Activated CD8-positive, alpha-beta memory T cell treated with anti-CD3 and anti-CD28 coated beads for 48 hours (primary cell): ENCODE data around the gene RBFOX1.

ENCODE experiments used
- DNase-seq, 3 experiments: peaks; one replicate each; pipeline ENCODE4 v3.0.0-alpha.2; 2020; ENCODE audit warnings: low read depth in 2 of 3, low spot score in 2 of 3

Gene RBFOX1

DNA sequence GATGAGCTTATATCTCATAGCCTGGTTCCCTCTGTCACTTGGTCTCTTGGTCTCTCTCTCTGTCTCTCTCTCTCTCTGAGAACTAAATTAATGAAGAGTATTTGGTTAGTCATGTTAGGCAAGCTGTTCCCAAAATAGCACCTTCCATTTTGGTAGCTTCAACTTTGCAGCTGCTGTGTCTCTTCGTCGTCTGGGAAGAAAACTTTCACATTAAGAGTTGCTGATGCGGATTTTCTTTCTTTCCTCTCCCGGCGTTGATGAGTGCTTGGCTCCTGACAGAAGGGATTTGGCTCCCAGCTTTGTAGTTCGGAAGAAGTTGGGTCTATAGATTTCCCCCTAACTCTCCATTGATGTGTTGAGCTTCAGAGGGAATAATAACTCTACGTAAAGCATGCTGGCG lies at the start of gene RBFOX1:
RBFOX1 (plus strand) TSS at position 235 of the 400 bp plus-strand sequence.
- DNase-seq: no peak

DNA sequence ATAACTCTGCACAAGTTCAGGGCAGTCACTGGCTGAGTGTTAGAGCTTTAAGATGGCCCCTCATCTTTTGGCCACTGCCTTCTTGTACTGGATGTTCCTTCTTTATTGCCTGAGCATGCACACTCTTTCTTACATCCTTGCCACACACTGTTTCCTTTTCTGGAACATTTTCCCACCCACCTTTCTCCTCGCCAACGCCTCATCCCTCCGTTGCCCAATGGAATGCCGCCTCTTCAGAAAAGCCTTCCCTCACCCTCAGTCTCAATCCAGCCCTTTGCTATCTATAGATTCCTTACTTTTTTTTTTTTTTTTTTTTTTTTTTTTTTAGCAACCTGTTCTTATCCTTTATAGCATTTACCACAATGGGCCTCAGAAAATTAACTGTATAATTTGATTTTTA lies 47.9 kb upstream of the RBFOX1 start:
- no peak for DNase-seq

DNA sequence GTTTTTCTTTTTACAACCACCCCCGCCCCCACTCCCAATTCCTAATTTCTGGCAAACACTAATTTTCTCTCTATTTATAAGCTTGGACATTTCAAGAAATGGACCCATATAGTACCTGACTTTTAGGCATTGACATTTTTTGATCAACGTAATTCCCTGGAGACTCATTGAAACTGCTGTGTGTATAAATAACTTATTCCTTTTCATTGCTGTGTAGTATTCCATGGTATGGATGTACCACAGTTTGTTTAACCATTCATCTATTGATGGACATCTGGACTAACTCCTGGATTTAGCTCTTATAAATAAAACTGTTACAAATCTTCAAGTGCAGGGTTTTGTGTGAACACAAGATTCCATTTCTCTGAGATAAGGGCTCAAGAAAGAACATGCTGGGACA lies 47.1 kb upstream of the RBFOX1 start:
- no peak for DNase-seq

DNA sequence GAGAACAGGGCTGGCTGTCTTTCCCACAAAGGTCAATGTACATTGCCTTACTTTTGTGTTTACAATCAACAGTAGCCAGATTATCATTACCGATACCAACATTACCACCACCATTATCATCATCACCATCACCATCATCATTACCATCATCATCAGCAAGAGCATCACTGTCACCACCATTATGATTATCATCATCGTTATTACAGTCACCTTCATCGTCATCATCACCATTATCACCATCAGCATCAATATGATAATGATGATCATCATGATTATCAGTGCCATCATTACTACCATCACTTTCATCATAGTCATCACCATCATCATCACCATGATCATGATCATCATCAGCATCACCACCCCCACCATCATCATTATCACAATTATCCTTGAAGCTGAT lies 43.3 kb upstream of the RBFOX1 start:
- no peak for DNase-seq

DNA sequence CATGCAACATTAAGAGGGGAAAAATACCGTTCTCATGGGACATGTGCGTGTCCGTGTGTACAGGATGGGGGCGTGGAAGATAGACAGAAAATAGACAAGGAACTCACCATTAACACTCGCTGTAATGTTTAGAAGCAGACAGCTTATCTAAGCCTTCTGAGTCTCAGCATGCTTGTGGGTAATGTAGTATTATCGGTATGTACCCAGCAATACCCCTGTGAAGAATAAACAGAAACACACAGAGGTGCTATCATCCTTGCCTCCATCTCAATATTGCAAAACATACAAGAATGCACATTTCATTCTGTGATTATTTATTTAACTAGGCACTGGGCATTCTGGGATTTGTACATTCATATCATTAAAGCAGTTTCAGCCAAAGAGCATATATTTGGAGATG lies 42.0 kb upstream of the RBFOX1 start:
- no peak for DNase-seq

DNA sequence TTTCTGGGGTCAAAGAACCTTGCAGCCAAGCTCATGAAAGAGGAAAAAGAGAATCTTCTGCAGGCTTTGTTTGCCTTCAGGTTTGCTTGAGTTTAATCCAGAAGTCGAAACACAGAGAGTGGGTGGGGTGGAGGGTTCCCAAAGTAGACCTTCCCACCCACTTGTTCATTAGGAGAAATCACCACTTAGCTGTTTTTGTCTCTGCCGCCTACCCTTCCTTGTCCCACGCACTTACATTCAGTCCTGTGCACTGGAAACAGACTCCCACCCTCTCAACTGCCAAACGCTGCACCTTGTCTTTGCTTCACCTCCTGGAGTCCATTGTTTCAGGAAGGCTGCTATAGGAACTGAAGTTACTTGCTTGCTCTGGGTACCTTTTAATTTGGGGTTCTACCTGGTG lies 38.6 kb upstream of the RBFOX1 start:
- no peak for DNase-seq

DNA sequence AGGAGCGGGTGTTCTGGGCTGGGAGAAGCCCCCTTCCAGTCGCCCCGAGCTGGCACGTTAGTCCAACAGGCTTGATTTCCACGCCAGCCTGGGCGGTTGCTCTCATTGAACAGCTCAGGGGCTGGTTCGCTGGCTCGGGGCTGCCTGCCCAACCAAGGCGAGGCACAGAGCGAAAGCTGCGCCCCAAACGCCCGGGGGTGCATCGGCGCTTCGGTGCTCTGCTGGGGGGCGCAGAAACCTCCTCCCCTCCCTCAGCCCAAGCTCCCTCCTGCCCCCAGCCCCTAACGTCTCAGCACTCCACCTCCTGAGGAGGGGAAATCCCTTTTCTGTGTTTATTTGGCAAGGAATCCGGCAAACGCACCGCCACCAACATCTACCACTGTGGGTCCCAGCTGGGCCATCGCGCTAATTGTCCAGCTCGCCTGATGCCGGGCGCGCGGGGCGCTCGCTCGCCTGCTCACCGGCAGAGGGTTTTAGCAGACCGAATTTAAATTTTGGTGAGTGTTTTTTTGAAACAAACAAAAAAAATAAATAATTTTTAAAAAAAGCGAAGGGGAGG lies 29.5 kb upstream of the RBFOX1 start:
- DNase-seq: no peak

DNA sequence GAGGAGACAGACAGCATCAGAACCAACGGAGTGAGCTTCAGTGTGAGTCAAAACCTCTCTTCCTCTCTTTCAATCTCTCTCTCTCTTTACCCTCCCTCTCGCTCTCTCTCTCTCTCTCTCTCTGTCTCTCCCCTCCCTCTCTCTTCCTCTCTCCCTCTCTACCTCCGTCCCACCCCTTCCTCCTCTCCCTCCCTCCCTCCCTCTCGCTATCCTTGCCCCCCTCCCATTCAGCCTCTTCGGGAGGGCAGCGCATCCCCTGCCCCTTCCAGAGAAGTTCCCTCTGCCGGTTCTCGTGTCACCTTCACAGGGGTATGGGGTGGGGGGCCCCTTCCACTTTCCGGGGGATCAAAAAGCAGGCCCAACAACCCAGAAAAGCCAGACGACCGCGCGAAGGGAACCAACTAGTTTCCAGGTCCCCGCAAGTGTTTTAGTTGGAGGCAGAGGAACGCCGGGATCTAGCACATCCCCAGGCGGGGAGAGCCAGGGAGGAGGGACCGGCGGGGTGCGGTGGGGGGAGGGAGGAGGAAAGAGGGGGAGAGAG lies 28.9 kb upstream of the RBFOX1 start:
- DNase-seq: no peak

DNA sequence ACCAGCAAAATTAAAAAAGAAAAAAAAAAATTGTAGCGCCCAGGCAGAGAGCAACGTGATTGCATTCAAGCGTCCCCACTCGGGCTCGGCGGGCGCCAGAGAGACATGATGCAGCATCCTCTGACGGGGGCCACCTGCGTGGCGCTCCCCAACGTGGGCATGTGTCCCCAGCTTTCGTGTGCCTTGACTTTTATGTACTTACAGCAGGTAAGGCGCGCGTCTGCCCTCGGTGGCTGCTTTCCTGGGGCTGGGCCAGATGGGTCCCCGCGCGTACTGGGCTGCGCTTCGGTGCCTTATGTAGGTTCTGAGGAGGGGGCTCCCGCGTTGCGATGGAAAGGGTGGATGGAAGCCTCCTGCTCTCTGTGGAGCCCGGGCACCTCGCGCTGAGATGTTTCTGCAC lies 28.4 kb upstream of the RBFOX1 start:
- DNase-seq: no peak

DNA sequence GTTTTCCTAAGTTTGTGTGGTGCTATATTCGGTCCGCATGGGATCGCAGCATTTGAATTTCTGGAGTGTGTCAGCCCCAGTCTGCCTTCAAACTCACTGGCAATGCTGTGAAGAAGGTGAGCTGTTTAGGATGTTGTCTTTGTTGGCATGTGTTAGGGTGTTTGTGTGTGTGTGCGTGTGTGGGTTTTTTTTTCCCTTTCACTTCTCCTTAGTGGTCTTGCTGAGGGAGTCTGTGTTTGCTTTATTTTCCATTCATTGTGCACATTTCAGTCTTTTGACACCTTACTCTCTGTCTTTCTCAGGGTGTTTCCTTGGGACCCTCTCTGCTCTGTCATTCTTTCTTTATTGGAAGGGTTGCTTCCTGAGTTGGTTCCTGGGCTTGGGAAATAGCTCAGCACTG lies 27.7 kb upstream of the RBFOX1 start:
- no peak for DNase-seq

DNA sequence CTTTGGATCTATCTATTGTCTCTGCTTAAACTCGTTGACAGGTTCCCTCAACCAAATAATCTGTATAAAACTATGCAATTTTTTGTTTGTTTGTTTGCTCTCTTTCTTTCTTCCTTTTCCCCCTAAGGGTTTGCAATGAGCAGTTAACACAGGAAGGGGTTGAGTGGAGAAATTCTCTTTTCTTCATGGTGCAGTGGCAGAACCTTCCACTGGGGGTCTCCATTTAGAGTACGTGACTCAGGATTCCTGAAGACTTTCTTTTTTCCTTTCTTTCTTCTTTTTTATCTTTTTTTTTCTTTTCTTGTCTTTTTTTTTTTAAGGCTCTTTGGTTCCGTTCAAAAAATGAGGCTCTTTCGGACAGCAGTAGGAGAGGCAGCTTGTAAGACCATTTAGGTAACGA lies 19.5 kb upstream of the RBFOX1 start:
- DNase-seq: no peak

DNA sequence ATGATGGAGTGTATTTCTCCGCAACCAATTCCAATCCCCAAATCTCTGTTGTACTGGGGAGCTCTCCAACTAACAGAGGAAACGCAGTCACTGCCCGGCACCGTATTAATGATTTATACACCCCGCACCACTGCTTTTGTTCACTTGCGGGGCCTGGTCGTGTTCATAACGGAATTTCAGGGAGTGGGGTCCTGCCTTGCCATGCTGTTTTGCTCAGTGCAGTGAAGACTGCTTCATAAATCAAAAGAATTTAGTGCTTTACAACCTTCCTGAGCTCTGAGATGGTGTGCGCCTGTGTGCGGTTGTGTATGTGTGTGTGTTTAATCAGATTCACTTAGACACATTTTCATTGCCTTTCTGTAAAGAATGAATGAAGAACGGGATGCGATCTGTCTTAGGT lies 18.5 kb upstream of the RBFOX1 start:
- no peak for DNase-seq

DNA sequence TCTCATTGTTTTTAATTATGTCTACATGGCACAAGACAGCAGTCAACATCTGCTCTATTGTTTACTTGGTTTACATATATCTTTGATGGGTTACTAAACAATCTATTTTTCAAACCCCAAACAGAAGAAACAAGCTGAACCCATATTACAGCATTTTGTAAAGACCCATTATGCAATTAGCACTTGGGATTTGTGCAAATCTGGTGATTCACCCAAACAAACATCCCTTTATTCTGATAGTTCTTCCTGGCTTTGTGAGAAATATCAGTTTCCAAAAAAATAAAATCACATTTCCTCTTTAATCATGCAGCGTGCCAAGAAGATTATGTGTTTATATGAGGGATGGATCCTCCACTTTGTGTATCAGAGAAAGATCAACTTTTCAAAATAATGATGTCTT lies 16.8 kb upstream of the RBFOX1 start:
- no peak for DNase-seq

DNA sequence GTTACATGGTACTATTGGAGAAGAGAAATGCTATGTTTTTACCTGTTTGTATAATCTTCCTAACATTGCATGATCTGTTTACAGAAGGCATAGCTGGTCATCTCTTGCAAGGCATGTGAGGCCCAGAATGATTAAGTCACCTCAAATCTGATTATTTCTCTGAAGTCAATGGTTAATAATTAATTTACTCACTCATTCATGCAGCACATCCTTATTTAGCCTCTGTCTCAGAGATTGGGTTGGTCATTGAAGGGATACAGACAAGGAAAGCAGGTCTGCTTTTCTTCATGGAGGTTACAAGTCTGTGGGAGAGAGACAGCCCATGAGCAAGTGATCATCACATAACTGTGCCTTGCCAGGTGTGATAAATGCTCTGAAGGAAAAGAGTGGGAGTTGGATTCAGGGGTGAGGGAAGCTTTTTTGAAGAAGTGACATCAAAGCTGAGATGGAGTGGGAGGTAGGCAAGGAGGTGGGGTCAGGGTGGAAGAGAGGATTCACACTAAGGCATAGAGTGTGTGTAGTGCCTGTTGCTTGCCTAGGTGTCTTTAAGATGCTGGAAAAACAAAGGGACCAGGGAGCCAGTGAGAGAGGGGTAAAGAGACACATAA lies 16.3 kb upstream of the RBFOX1 start:
- DNase-seq: no peak

DNA sequence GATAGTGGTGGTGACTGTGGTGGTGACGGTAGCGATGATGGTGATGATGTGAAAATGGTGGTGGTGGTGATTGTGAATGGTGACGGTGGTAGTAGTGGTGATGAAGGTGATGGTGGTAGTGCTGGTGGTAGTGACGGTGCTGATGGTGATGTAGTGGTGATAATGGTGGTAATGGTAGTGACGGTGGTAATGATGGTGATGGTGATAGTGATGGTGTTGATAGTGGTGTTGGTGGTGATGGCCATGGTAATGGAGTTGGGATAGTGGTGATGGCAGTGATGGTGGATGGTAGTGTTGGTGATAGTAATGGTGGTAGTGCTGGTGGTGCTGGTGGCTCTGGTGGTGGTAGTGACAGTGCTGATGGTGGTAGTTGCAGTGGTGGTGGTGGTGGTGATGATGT lies 14.7 kb upstream of the RBFOX1 start:
- no peak for DNase-seq

DNA sequence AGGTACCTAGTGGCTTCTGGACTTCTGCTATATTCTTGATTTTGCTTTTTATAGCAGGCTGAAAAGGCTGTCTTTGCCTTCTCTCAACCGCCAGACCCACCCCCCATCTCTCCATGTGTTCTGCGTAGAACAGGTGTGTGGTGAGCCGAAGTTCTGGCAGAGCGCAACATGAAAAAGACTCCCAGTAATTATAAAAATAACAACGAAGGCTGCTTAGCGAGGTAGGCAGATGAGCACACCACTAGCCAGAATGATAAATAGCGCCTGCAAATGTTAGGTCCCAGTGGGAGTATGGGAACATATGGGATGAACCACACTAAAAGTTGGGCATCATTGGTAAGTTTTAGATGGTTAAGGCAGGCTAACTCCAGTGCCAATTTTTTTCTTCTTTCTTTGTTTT lies 14.0 kb upstream of the RBFOX1 start:
- no peak for DNase-seq

DNA sequence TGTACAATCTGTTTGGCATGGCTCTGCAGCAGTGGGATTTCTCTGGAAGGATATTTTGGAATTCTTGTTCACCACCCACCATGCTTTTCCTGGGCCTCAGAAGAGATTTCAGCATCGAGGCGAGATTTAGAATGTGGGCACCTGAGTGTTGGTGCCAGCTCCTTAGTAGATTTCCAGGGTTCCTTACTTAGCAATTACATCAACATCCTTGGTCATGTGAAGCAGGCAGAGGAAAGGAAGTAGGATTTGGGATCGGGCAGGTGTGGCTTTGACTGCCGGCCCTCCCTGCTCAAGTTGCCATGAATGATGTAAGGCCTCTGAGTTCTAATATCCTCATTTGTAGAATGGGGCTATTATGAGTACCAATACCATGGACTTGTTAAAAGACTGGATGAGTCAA lies 13.1 kb upstream of the RBFOX1 start:
- DNase-seq: no peak

DNA sequence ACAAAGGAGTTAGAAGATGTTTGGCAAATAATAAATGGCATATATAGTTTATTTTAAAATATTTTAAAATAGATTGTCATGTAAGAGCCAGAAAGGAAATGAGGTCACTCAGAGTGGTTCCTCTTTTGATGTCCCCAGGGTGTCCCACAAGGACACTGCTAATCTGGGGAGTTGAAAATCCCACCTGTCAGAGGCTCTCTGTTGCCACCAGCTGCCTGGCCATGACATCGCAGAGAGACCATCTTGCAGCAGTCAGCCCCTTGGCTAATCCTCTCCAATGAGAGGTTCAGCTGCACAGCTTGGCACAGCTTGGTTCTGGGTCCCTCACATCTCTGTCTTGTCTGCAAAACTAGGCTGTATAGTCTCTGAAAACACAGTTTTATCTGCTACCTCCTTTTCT lies 11.0 kb upstream of the RBFOX1 start:
- DNase-seq: no peak

DNA sequence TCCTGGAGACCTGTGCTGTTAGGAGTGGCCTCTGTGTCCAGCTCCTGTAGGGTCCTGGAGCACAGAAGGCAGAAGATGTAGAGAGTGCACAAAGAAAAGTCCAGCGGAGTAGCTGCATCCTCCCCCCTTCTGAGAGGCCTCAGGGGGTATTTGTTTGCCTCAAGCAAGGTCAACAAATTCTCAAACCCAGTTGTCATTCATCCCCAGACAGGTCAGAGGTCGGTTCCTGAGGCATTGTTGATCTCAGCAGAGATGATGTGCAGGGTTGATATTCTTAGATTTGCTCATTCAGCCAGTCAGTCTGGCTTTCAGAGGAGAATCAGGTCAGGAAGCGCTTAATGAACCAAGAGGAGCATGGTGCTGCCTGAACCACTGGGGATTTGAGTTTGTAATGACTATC lies 8.3 kb upstream of the RBFOX1 start:
- no peak for DNase-seq

DNA sequence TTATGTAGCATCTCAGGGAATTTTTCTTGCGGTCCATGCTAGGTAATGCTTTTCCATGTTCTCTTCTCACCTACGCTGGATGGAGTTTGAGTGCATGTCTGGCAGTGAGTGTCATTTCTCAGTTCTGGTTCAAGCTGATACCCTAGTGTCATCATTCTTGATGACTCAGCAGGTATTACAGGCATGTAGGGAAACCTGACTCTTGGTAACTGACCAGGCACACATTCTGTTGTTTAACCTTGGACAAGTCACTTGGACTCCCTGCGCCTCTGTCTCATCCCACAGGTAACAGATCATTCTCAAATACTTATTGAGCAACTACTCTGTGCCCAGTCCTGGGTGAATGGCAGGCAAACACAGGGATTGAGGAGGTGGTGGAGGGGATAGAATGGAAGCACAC lies 6.8 kb upstream of the RBFOX1 start:
- DNase-seq: no peak

DNA sequence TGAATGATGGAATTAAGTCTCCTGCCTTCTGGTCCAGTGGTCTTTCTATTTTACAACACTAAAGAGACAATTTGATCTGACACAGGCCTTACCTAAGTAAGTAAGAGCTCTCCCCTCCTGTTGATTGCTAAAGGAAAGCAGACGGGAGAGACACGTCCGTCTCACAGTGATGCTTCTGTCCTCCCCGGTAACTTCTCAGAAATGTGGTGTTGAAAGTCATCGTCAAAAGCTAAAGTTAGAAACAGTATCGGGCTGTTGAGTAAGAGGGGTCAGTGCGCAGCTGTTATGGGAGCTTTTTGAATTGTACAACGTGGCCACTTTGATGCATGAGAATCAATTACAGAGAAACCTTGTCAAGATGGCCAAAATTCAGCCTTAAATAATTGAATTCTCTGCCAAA lies 1.9 kb upstream of the RBFOX1 start:
- DNase-seq: no peak

DNA sequence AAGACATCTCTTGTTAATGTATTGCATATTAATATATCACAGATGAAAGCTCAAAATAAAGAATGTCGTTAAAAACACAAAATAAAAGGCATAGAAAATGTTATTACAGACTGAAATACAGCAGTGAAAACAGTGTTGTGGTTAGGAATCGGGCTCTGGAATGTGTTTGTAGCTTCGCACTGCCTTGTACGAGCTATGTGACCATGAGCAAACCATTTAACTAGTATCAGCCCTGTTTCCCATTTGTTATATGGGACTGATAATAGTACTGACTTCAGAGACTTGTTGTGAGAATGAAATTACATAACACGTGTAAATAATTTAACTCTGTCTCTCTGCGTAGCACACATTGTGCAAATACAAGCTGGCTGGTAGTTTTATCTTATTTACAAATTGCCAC lies 648 bp upstream of the RBFOX1 start:
- DNase-seq: no peak

DNA sequence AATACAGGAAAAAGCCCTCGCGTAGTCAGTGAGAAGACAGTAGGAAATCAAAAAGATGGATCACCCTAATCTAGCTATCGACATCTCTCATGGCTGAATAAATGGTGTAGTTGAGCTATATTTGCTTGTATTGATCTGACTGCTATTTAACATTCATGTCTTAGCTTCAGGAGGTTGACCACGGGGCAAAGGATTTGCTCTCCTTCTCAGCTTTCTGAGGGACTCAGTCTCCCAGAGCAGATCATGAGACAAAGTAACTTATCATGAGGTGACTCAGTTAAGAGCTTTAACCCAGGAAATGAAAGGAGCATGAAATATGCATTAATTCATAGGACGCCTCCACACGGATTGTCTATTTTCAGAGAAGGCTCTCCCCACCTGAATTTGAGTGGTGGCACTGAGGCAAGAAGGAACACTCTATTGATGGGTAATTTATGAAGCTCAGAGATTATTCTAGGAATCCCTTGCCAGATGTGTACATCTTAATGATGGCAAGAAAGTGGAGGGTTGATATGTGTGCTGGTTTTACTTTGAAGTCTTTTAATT lies 608 bp downstream of the RBFOX1 start:
- no peak for DNase-seq
